ENCODE data around the gene PTGER1.

GRCh38 chr19:14511229-14511593 is 36.1 kb upstream of the PTGER1 start:
- TF ChIP-seq CTCF (conservative IDR thresholded peaks at IDR 0.05; ENCODE audit: low read depth in 2 of 2) (no peak), POLR2AphosphoS5 (IDR thresholded peaks at IDR 0.05; ENCODE audit: low read depth) (no peak), EZH2phosphoT487 (IDR thresholded peaks at IDR 0.05; ENCODE audit: unreplicated experiment) (no peak)

Data from GM23338 (cell line).